HepG2 (cell line): ENCODE results near the gene NT5C. TPM values are rescaled to one million over a fixed set of nuclear protein-coding genes. Genes with fewer than 3 reads are reported as not detected.
A peak's percentile ranks its signal among the peaks of the same experiment; 100 is the strongest.

Source experiments
- FOXA1 ChIP-seq, 2 experiments: fragments of 450-650 bp in 1 of 2; sonication (generic) in 1 of 2; formaldehyde crosslinking in 1 of 2; IDR thresholded peaks; 2 replicates each; pipeline versions ENCODE4 v1.4.0 to v1.6.1; 2016 to 2020; ENCODE audit warnings: missing genetic modification reagents in 1 of 2
- IKZF4 ChIP-seq: sonication (generic); formaldehyde crosslinking; IDR thresholded peaks from 2 replicates; pipeline ENCODE4 v1.5.1; 2020; ENCODE audit warnings: borderline replicate concordance, mild to moderate bottlenecking, low read depth, missing genetic modification reagents; ENCODE audit errors: not compliant biosample characterization
- MIXL1 ChIP-seq: IDR thresholded peaks from 2 replicates; pipeline ENCODE4 v1.6.1; 2016
- NCOA5 ChIP-seq: sonication (generic); formaldehyde crosslinking; IDR thresholded peaks from 2 replicates; pipeline ENCODE4 v1.4.0; 2020; ENCODE audit warnings: missing genetic modification reagents
- NCOR1 ChIP-seq: fragments of 200-600 bp; sonication (generic); IDR thresholded peaks from 2 replicates; pipeline ENCODE4 v1.7.0; 2017; ENCODE audit warnings: antibody characterized with exemption, low read length, borderline replicate concordance
- POLR2AphosphoS5 ChIP-seq: IDR thresholded peaks from 2 replicates; pipeline ENCODE4 v1.6.1; 2012; ENCODE audit warnings: low read depth, low read length
- RNF2 ChIP-seq: fragments of 450-650 bp; conservative IDR thresholded peaks from 2 replicates; pipeline ENCODE4 v1.6.1; 2016; ENCODE audit warnings: low read depth
- SAFB2 ChIP-seq: sonication (generic); formaldehyde crosslinking; IDR thresholded peaks from 2 replicates; pipeline ENCODE4 v1.5.1; 2020; ENCODE audit warnings: missing genetic modification reagents, low read depth, mild to moderate bottlenecking, borderline replicate concordance
- SALL2 ChIP-seq: sonication (generic); formaldehyde crosslinking; IDR thresholded peaks from 2 replicates; pipeline ENCODE4 v1.8.1; 2023; ENCODE audit warnings: mild to moderate bottlenecking, missing genetic modification reagents, inconsistent platforms
- ZNF142 ChIP-seq: sonication (generic); formaldehyde crosslinking; IDR thresholded peaks from 2 replicates; pipeline ENCODE4 v1.4.0; 2020; ENCODE audit warnings: missing genetic modification reagents
- ZNF205 ChIP-seq: IDR thresholded peaks from 2 replicates; pipeline ENCODE4 v1.6.1; 2018; ENCODE audit warnings: missing biosample characterization, missing genetic modification reagents
- ZNF326 ChIP-seq: sonication (generic); formaldehyde crosslinking; IDR thresholded peaks from 2 replicates; pipeline ENCODE4 v1.4.0; 2020; ENCODE audit warnings: missing genetic modification reagents, borderline replicate concordance
- ZNF335 ChIP-seq: sonication (generic); formaldehyde crosslinking; IDR thresholded peaks from 2 replicates; pipeline ENCODE4 v1.4.0; 2020; ENCODE audit warnings: missing genetic modification reagents
- ZNF343 ChIP-seq: sonication (generic); formaldehyde crosslinking; IDR thresholded peaks from 2 replicates; pipeline ENCODE4 v1.4.0; 2020; ENCODE audit warnings: mild to moderate bottlenecking, missing genetic modification reagents
- polyA plus RNA-seq, 8 experiments: library from polyadenylated mRNA; depleted of rRNA in 3 of 8; stranded (reverse) in 7 of 8; unstranded in 1 of 8; fragments of >200 nt; fragmentation: Illumina TruSeq in 4 of 8; extraction: Trizol in 4 of 8; gene quantifications; 2 replicates each; pipeline versions ENCODE4 v1.2.1 to v1.2.3, GENCODE V29; 2011 to 2016; ENCODE audit warnings: low read depth in 4 of 8, missing spikeins in 1 of 8, mixed read lengths in 1 of 8; ENCODE audit not compliant: insufficient read depth in 1 of 8
- total RNA-seq, 5 experiments: library from RNA; depleted of rRNA; stranded (reverse); fragments of >200 nt; fragmentation: Illumina TruSeq; extraction: Trizol; gene quantifications; 2 replicates each; pipeline ENCODE4 v1.2.3, GENCODE V29; 2016; ENCODE audit warnings: low read depth in 1 of 5
- TF ChIP-seq, protein P1 (sequence below): sonication (generic); formaldehyde crosslinking; IDR thresholded peaks from 2 replicates; pipeline ENCODE4 v1.4.0; 2020; ENCODE audit warnings: missing genetic modification reagents, mild to moderate bottlenecking, borderline replicate concordance
- TF ChIP-seq, protein P2 (sequence below): sonication (generic); formaldehyde crosslinking; IDR thresholded peaks from 2 replicates; pipeline ENCODE4 v1.4.0; 2020; ENCODE audit warnings: missing genetic modification reagents

NT5C gene
- total and polyA plus RNA-seq, 2 of the 13 experiments (the other 11 are each of a cell fraction or from before 2014, with no cell fraction given), result 42.8 to 48.6 TPM

GRCh38 chr17:75090871-75091854, 40.4 kb downstream of the NT5C start (continued):
- TF ChIP-seq ZNF142 (0 out of 2 replicates have a peak, but pooled peaks have one; percentile 48), NCOR1 (no peak; the same call in 1 of the 2 replicates), FOXA1 (IDR thresholded peaks at IDR 0.05) (no peak), FOXA1 (CRISPR knock-in tag; IDR thresholded peaks at IDR 0.05) (peak; percentile 6; the same call in 1 of the 2 replicates), IKZF4 (no peak), ZNF343 (peak; percentile 95), RNF2 (no peak), ZNF326 (CRISPR knock-in tag) (no peak), ZNF335 (peak; percentile 70; the same call in 1 of the 2 replicates), MIXL1 (CRISPR knock-in tag) (peak; percentile 35; the same call in 1 of the 2 replicates), SALL2 (CRISPR knock-in tag) (no peak), SAFB2 (peak; percentile 50; the same call in 1 of the 2 replicates), ZNF205 (peak; percentile 64; the same call in 1 of the 2 replicates), POLR2AphosphoS5 (no peak), NCOA5 (CRISPR knock-in tag) (no peak)
- TF ChIP-seq, protein P1, sequence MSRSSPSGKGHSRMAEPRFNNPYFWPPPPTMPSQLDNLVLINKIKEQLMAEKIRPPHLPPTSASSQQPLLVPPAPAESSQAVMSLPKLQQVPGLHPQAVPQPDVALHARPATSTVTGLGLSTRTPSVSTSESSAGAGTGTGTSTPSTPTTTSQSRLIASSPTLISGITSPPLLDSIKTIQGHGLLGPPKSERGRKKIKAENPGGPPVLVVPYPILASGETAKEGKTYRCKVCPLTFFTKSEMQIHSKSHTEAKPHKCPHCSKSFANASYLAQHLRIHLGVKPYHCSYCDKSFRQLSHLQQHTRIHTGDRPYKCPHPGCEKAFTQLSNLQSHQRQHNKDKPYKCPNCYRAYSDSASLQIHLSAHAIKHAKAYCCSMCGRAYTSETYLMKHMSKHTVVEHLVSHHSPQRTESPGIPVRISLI, result no peak; the same call in 1 of the 2 replicates
- TF ChIP-seq, protein P2, sequence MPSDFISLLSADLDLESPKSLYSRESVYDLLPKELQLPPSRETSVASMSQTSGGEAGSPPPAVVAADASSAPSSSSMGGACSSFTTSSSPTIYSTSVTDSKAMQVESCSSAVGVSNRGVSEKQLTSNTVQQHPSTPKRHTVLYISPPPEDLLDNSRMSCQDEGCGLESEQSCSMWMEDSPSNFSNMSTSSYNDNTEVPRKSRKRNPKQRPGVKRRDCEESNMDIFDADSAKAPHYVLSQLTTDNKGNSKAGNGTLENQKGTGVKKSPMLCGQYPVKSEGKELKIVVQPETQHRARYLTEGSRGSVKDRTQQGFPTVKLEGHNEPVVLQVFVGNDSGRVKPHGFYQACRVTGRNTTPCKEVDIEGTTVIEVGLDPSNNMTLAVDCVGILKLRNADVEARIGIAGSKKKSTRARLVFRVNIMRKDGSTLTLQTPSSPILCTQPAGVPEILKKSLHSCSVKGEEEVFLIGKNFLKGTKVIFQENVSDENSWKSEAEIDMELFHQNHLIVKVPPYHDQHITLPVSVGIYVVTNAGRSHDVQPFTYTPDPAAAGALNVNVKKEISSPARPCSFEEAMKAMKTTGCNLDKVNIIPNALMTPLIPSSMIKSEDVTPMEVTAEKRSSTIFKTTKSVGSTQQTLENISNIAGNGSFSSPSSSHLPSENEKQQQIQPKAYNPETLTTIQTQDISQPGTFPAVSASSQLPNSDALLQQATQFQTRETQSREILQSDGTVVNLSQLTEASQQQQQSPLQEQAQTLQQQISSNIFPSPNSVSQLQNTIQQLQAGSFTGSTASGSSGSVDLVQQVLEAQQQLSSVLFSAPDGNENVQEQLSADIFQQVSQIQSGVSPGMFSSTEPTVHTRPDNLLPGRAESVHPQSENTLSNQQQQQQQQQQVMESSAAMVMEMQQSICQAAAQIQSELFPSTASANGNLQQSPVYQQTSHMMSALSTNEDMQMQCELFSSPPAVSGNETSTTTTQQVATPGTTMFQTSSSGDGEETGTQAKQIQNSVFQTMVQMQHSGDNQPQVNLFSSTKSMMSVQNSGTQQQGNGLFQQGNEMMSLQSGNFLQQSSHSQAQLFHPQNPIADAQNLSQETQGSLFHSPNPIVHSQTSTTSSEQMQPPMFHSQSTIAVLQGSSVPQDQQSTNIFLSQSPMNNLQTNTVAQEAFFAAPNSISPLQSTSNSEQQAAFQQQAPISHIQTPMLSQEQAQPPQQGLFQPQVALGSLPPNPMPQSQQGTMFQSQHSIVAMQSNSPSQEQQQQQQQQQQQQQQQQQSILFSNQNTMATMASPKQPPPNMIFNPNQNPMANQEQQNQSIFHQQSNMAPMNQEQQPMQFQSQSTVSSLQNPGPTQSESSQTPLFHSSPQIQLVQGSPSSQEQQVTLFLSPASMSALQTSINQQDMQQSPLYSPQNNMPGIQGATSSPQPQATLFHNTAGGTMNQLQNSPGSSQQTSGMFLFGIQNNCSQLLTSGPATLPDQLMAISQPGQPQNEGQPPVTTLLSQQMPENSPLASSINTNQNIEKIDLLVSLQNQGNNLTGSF (CRISPR knock-in tag), result no peak
